Fibroblast of the aortic adventitia (primary cell): ENCODE results near the gene ACOX1. TPM values are rescaled to one million over a fixed set of nuclear protein-coding genes. Genes with fewer than 3 reads are reported as not detected.
"Not testable (repeated sequence)": the region's sequence is repeated elsewhere in the genome, so short reads cannot be mapped to it uniquely, and the experiment has no call there.

ENCODE experiments used
- DNase-seq: peaks from one replicate; pipeline ENCODE4 v3.0.0-alpha.2; 2010; ENCODE audit warnings: low read depth
- H3K4me3 ChIP-seq: 2 replicates; pipeline ENCODE4 v1.5.1; 2011; ENCODE audit warnings: low read depth, mild to moderate bottlenecking, control low read depth, low read length, moderate library complexity
- CTCF ChIP-seq: IDR thresholded peaks from 2 replicates; pipeline ENCODE4 v1.5.1; 2011; ENCODE audit warnings: mild to moderate bottlenecking, low read length, control low read depth, inconsistent platforms; ENCODE audit not compliant: insufficient read depth
- total RNA-seq: library from RNA; depleted of rRNA; stranded (reverse); fragments of >200 nt; gene quantifications from 2 replicates; pipeline ENCODE4 v1.2.3, GENCODE V29; 2012; ENCODE audit warnings: low replicate concordance

The ACOX1 gene
- total RNA-seq, 1 donor, result 61.5 TPM

- peak; percentile 49 for DNase-seq
- no peak overlapping the region for H3K4me3 ChIP-seq
- no peak for TF ChIP-seq CTCF
Measured at GRCh38 chr17:75970011-75970523, 8.9 kb downstream of the ACOX1 start.

GRCh38 chr17:75969044-75969443 lies 9.9 kb downstream of the ACOX1 start:
- not testable (repeated sequence) for DNase-seq, H3K4me3 ChIP-seq

GRCh38 chr17:75965468-75965867 lies 13.5 kb downstream of the ACOX1 start:
- DNase-seq, result no peak
- no peak for TF ChIP-seq CTCF

GRCh38 chr17:75959839-75960511 lies 19.0 kb downstream of the ACOX1 start:
- H3K4me3 ChIP-seq, result no peak overlapping the region
- no peak for TF ChIP-seq CTCF
- no peak for DNase-seq

More at GRCh38 chr17:75965468-75965867, 13.5 kb downstream of the ACOX1 start:
- no peak overlapping the region for H3K4me3 ChIP-seq

- no peak overlapping the region for H3K4me3 ChIP-seq
- TF ChIP-seq CTCF, result no peak
- no peak for DNase-seq
Measured at GRCh38 chr17:75959051-75959838, 19.7 kb downstream of the ACOX1 start.

GRCh38 chr17:75950855-75951554 lies 28.0 kb downstream of the ACOX1 start:
- no peak overlapping the region for H3K4me3 ChIP-seq
- DNase-seq, result peak; percentile 34
- TF ChIP-seq CTCF, result no peak

GRCh38 chr17:75950421-75950820 lies 28.5 kb downstream of the ACOX1 start:
- no peak for DNase-seq
- no peak overlapping the region for H3K4me3 ChIP-seq
- TF ChIP-seq CTCF, result no peak
